Progenitor cell of endocrine pancreas (in vitro differentiated cells): ENCODE measurements around the gene ADAMTS12. TPM values are rescaled to one million over a fixed set of nuclear protein-coding genes. Genes with fewer than 3 reads are reported as not detected.

Experiments used
- DNase-seq: peaks from one replicate; pipeline ENCODE4 v3.0.0; 2021; ENCODE audit warnings: low spot score; ENCODE audit not compliant: unreplicated experiment
- H3K27ac Mint-ChIP-seq: 2 replicates; pipeline ENCODE4 v1.8.0; 2021; ENCODE audit warnings: mild to moderate bottlenecking, moderate library complexity, mixed read lengths
- H3K27me3 Mint-ChIP-seq: 2 replicates; pipeline ENCODE4 v1.8.0; 2021; ENCODE audit warnings: mixed read lengths
- H3K36me3 Mint-ChIP-seq: 2 replicates; pipeline ENCODE4 v1.8.0; 2022; ENCODE audit warnings: mixed read lengths; ENCODE audit not compliant: insufficient read depth
- H3K4me1 Mint-ChIP-seq: 2 replicates; pipeline ENCODE4 v1.8.0; 2021; ENCODE audit warnings: low read depth, mixed read lengths
- H3K4me3 Mint-ChIP-seq: 2 replicates; pipeline ENCODE4 v1.8.0; 2021; ENCODE audit warnings: low read depth, mild to moderate bottlenecking, moderate library complexity, mixed read lengths
- H3K9me3 Mint-ChIP-seq: 2 replicates; pipeline ENCODE4 v1.8.0; 2021; ENCODE audit warnings: low read depth, mixed read lengths
- total RNA-seq: library from RNA; stranded (reverse); gene quantifications from 2 replicates; pipeline ENCODE4 v1.2.1, GENCODE V29; 2021
- TF ChIP-seq, protein P1 (sequence below): fragments of 200-600 bp; sonication (generic); IDR thresholded peaks from one replicate; pipeline ENCODE4 v1.5.0; 2021; ENCODE audit warnings: antibody characterized with exemption, mild to moderate bottlenecking; ENCODE audit not compliant: unreplicated experiment

Gene ADAMTS12
- total RNA-seq, 1 donor from 2014 or later, result 5.2 TPM

DNA sequence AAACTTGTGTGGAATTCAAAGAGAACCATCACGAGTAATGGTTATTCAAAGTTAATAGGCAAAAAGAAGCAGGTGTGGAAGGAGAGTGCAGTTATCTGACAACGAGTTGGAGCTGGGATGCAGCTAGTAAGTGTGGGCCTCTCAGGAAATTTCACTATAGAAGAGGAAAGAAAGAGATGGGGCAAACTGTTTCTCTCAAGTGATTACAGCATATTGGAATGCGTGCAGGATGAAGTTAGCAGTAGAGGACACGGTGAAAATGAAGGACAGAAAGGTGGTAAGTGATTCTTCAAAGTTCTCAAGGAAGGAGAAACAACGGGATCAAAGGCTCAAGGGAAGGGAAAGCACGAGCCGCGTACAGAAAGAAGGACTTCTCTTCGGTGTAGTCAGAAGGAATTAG lies 84.0 kb downstream of the ADAMTS12 start:
- Mint-ChIP-seq H3K36me3 (no peaks in the 10 kb centered on the region), H3K4me3 (no peak overlapping the region), H3K27ac (no peak overlapping the region), H3K27me3 (no peaks in the 10 kb centered on the region), H3K4me1 (no peaks in the 10 kb centered on the region), H3K9me3 (no peaks in the 10 kb centered on the region)
- TF ChIP-seq, protein P1, sequence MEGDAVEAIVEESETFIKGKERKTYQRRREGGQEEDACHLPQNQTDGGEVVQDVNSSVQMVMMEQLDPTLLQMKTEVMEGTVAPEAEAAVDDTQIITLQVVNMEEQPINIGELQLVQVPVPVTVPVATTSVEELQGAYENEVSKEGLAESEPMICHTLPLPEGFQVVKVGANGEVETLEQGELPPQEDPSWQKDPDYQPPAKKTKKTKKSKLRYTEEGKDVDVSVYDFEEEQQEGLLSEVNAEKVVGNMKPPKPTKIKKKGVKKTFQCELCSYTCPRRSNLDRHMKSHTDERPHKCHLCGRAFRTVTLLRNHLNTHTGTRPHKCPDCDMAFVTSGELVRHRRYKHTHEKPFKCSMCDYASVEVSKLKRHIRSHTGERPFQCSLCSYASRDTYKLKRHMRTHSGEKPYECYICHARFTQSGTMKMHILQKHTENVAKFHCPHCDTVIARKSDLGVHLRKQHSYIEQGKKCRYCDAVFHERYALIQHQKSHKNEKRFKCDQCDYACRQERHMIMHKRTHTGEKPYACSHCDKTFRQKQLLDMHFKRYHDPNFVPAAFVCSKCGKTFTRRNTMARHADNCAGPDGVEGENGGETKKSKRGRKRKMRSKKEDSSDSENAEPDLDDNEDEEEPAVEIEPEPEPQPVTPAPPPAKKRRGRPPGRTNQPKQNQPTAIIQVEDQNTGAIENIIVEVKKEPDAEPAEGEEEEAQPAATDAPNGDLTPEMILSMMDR, result no peak
- DNase-seq, result no peak

DNA sequence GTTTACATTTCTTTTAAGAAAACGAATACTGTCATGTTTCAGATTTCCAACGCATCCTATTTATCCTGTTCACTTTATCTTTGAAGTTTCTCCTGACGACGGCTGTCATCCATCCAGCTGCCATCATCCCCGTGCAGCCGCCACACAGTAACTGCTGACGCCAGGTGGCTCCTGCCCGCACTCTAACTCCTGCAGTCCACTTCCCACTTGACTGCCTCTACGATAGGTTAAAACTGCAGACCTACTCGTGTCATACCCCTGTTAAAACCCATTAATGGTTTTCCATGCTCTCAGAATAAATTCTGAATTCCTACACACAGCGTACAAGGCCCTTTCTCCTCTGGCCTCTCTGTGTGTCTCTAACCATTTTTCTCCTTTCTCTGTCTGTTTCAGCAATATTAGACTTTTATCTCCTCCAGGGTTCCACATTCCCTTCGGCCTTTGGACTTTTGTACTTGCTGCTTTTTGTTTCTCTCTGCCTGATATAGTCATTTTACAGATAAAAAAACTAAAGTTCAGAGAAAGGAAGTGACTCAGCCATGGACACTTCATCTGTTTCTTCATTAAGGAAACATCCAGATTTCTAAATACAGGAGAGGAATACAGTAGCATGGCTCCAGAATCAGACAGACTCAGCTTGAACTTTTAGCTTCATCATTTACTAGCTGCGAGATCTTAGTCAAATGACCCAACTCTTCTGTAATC lies 84.9 kb downstream of the ADAMTS12 start:
- no peaks in the 10 kb centered on the region for H3K27me3 Mint-ChIP-seq
- no peaks in the 10 kb centered on the region for H3K4me1 Mint-ChIP-seq
- no peak overlapping the region for H3K27ac Mint-ChIP-seq
- no peaks in the 10 kb centered on the region for H3K36me3 Mint-ChIP-seq
- TF ChIP-seq, protein P1, result no peak
- H3K9me3 Mint-ChIP-seq, result no peaks in the 10 kb centered on the region
- no peak for DNase-seq
- no peak overlapping the region for H3K4me3 Mint-ChIP-seq

DNA sequence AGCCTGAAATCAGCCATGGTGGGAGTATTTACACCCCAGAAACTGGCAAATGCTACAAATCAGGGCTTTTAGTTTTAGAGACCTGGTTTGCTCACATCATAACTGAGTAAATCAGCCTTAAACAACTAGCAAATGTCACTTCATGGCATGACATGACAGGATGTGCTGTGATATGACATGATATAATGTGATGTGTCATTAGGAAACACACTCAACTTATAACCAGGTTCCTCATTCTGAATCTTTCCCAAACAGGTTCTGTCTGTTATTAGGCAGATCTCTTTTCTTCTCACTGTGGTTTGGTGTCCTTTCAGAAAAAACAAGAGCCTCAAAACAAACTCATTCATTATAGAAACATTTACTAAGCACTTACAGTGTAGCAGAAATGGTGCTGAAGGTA lies 90.5 kb downstream of the ADAMTS12 start:
- no peak for DNase-seq
- no peak overlapping the region for H3K27ac Mint-ChIP-seq
- no peaks in the 10 kb centered on the region for H3K36me3 Mint-ChIP-seq
- H3K4me1 Mint-ChIP-seq, result no peaks in the 10 kb centered on the region
- TF ChIP-seq, protein P1, result no peak
- no peak overlapping the region for H3K4me3 Mint-ChIP-seq
- H3K9me3 Mint-ChIP-seq, result no peaks in the 10 kb centered on the region
- no peaks in the 10 kb centered on the region for H3K27me3 Mint-ChIP-seq

DNA sequence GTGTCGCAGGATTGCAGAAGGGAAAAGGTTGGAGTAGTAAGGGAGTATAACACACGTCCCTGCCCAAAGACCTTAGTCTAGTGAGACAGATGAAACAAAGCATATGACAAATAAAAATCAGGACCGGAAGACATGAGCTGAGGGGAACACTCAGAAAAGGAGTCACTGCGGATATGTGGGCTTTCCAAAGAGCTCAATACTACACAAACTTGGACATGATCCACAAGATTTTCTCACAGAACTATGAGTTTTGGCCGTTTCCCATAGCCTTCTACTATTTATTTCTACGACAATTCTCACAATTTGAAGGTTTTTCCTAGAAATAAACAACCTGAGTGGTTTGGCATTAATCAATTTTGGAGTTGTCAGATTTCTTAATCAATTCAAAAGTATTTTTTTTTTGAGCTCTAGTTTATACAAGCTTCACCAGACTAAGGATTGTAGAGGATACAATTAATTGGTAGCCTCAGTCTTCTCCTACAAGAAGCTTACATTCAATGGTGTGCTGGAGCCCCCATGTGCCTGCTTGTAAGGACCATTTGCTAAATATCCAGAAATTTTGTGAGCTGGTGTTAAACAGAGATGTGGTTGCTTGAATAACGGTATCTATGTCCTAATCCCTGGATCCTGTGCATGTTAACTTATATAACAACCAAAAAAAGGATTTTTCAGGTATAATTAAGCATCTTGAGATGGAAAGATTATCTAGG lies 91.4 kb downstream of the ADAMTS12 start:
- TF ChIP-seq, protein P1, result no peak
- Mint-ChIP-seq H3K4me3 (no peak overlapping the region), H3K4me1 (no peaks in the 10 kb centered on the region), H3K27ac (no peak overlapping the region), H3K27me3 (no peaks in the 10 kb centered on the region), H3K36me3 (no peaks in the 10 kb centered on the region), H3K9me3 (no peaks in the 10 kb centered on the region)
- DNase-seq, result no peak

DNA sequence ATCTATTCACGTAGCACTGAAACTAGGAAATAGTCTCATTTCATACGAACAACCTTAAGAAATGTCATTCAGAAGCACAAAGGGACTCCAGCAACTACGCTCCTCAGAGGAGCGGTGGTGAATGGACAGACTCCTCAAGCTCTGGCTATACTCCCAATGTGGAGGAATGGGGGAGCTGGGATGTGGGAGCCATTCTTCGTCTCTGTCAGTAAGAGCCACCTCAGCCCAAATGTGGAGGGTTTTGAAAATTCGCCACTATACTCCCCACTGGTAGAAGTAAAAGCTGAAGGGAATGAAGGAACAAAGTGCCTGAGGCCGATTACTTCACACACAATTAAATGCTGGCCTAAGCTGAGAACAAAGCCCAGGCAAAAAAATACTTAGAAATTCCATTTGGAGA lies 96.3 kb downstream of the ADAMTS12 start:
- H3K36me3 Mint-ChIP-seq, result no peaks in the 10 kb centered on the region
- no peak overlapping the region for H3K27ac Mint-ChIP-seq

More for the DNA sequence above, 96.3 kb downstream of the ADAMTS12 start:
- no peak for DNase-seq
- H3K4me3 Mint-ChIP-seq, result no peak overlapping the region
- H3K27me3 Mint-ChIP-seq, result no peaks in the 10 kb centered on the region
- no peaks in the 10 kb centered on the region for H3K9me3 Mint-ChIP-seq
- TF ChIP-seq, protein P1, result no peak
- H3K4me1 Mint-ChIP-seq, result no peaks in the 10 kb centered on the region
